KOPT-K1 (cell line): ENCODE data around the gene PIP4K2C.

Experiments
- H3K27ac ChIP-seq: fragments of 200-600 bp; sonication (generic); 2 replicates; pipeline ENCODE4 v1.5.1; 2016; ENCODE audit warnings: antibody characterized with exemption, mild to moderate bottlenecking, low read depth, low read length; ENCODE audit not compliant: poor library complexity, severe bottlenecking
- H3K36me3 ChIP-seq: fragments of 200-600 bp; sonication (generic); 2 replicates; pipeline ENCODE4 v1.5.1; 2017; ENCODE audit warnings: antibody characterized with exemption, mild to moderate bottlenecking, low read length, moderate library complexity; ENCODE audit not compliant: insufficient read depth
- H3K9me3 ChIP-seq: fragments of 200-600 bp; sonication (generic); 2 replicates; pipeline ENCODE4 v1.5.1; 2017; ENCODE audit warnings: antibody characterized with exemption, low read length, mild to moderate bottlenecking; ENCODE audit not compliant: insufficient read depth, poor library complexity, severe bottlenecking

PIP4K2C gene

DNA sequence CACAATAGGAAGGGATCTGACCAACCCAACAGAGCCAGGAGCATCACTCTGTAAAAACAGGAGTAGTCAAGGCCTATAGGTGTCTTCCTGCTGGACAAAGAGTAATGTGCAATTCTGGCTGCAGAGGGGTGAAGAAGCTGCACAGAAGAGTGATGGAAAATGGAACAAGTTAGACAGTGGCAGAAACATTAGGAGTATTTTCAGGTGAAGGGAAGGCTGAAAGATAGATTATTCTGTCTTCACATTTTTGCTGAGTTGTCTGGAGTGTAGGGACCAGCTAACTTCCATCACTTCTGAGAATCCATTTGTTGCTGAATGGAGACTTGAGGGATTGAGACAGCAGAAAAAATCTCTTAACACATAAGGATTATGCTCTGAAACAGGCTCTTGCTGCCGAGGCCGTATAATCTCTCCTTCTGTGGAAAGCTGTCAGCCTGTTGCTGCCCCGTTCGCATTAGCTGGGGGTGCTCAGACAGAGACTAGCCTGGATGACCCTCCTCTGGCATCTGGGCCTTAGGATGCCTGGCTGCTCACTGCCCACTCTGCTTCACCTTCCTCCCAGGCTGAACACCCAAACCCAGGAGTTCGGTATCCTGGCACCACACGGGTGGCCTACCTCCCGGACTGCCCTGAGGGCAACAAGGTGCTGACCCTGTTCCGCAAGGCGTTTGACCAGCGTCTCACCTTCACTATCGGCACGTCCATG, 17.1 kb downstream of the PIP4K2C start:
- peaks cover 16% of the 10 kb centered on the region; the same call in 1 of the 2 replicates for H3K36me3 ChIP-seq
- H3K9me3 ChIP-seq, result no peaks in the 10 kb centered on the region
- no peak overlapping the region for H3K27ac ChIP-seq

DNA sequence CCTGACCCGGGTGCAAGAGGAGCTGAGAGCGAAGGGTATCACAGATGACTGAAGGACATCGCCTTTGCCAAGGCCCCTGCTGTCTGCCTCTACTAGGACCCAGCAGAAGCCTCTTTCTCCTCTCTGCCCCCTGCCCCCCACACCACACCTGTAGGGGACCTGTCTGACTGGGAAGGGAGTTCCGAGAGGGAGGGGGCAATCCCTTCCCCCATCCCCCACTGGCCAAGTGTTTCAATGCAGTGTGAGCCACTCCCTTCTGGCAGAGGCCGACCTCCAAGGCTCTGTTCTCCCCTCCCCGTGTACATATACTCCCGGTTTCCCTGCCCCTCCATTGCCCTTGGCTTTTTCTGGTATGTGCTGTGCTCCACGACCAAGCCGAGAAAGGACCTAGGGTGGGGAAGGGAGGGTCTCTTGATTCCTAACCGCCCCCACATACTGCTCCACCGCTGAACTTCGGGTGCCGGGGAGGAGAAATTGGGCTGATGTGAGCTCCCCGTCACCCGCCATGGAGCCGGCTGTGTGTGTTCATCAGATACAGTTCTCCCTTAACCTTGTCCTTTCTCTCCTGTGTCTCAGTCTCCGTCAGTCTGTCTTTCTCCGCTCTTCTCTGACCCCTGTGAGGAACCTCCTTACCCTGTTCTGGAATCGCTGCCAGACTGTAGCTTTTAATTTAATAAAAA, 18.2 kb downstream of the PIP4K2C start:
- Histone ChIP-seq H3K9me3 (no peaks in the 10 kb centered on the region), H3K36me3 (peaks cover 16% of the 10 kb centered on the region; the same call in 1 of the 2 replicates), H3K27ac (no peak overlapping the region)

GRCh38 chr12:57609781-57610553, 19.0 kb downstream of the PIP4K2C start:
- Histone ChIP-seq H3K27ac (no peak overlapping the region), H3K9me3 (no peaks in the 10 kb centered on the region), H3K36me3 (peaks cover 16% of the 10 kb centered on the region; the same call in 1 of the 2 replicates)

- no peak overlapping the region for H3K27ac ChIP-seq
These were observed 19.6 kb downstream of the PIP4K2C start for GRCh38 chr12:57610554-57611107.

DNA sequence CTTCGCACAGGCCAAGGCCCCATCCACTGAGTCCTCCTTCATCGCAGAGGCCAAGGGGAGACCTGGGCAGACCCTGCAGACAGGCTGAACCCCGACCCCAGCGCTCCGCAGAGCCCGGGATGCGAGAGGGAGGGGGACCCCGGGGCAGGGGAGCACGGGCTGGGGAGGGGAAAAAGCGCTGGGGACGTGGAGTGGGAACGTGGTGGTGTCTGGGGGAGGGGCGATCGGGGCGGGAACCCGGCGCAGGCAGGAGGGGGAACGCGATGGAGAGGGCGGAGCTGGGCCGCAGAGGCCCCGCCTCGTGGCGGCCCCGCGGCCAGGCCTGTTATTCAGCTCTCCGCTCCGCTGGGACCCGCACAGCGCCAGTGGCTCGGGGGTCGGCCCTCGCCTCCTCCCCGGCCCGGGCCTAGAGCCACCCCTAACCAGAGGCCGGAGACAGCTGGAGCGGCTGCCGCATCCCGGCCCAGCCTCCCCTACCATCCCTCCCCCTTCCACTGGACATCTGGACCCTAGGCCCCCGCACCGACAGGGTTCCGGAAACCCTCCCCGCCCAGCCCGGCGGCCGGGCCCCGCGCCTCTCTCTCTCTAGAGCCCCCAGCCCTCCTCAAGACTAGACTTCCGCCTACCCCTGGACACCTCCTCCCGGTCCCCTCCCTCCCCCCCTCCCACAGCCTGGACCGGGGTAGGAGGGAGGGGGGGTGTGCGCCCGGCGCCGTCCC, 20.3 kb downstream of the PIP4K2C start, which contains the start of gene ARHGEF25:
ARHGEF25 (plus strand) TSS at position 328 of the 719 bp plus-strand sequence. CDS start 460 bp downstream, outside the sequence.
- Histone ChIP-seq H3K27ac (no peak within 1 kb of the TSS), H3K9me3 (no peaks in the 10 kb centered on the region), H3K36me3 (peaks cover 16% of the 10 kb centered on the region; the same call in 1 of the 2 replicates)

More at GRCh38 chr12:57610554-57611107, 19.6 kb downstream of the PIP4K2C start:
- no peaks in the 10 kb centered on the region for H3K9me3 ChIP-seq
- peaks cover 16% of the 10 kb centered on the region; the same call in 1 of the 2 replicates for H3K36me3 ChIP-seq

DNA sequence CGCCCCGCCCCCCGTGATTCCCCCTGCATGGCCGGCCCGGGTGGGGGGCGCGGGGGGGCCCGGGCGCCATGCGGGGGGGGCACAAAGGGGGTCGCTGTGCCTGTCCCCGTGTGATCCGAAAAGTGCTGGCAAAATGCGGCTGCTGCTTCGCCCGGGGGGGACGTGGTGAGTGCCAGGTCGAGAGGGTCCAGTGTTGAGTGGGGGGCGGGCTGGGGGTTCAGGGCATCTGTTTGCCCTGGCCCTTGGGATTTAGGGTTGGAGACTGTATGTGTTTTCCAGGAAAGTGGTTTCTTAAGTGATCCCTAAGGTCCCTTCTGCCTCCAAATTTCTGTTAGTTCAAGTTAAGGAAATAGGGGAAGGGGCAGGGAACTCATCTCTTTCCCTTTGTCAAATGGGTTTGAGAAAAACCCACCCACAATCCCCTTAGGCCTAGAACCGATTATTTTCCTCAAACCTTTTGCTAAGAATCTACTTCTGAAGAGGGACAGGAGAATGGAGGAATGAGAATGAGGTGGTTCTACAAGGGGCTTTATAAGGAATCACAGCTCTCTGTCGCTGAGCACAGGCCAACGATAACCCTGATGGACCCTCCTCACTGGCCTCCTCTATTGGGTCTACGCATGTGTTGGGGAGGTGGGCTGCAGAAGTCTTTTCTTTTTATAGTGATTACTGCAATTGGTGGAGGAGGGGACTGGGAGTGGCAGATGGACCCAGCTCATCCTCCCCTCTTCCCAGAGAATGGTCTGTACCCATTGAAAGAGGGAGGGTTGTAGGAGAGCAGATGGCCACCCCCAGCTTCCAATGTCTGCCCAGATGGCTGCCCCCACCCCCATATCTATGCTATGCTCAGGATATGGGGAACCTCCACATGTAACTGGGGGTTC, 21.1 kb downstream of the PIP4K2C start:
- Histone ChIP-seq H3K36me3 (peaks cover 16% of the 10 kb centered on the region; the same call in 1 of the 2 replicates), H3K27ac (no peak overlapping the region), H3K9me3 (no peaks in the 10 kb centered on the region)

DNA sequence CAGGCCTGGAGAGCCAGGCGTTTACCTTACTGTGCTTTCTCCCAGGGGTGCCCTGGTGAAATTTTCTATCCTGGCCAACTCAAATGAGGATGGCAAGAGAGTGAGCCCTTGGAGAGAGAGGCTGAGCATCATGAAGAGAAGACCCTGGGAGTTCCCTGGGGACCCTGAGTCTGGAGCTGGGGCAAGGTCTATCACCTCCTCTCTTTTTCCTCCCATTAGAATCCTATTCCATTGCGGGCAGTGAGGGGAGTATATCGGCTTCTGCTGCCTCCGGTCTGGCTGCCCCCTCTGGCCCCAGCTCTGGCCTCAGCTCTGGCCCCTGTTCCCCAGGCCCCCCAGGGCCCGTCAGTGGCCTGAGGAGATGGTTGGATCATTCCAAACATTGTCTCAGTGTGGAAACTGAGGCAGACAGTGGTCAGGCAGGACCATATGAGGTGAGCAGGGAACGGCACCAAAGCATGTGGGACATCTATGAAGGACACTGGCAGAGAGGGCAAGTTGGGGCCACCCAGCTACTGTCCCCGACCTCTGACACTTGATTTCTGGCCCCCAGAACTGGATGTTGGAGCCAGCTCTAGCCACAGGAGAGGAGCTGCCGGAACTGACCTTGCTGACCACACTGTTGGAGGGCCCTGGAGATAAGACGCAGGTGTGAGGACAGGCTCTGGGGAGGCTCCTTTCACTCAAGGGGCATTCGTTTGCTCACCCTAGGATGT, 21.9 kb downstream of the PIP4K2C start:
- Histone ChIP-seq H3K27ac (no peak overlapping the region), H3K36me3 (peaks cover 16% of the 10 kb centered on the region; the same call in 1 of the 2 replicates), H3K9me3 (no peaks in the 10 kb centered on the region)

- Histone ChIP-seq H3K36me3 (peaks cover 9% of the 10 kb centered on the region; the same call in 1 of the 2 replicates), H3K27ac (no peak overlapping the region), H3K9me3 (no peaks in the 10 kb centered on the region)
These were observed 22.6 kb downstream of the PIP4K2C start for GRCh38 chr12:57613427-57614109.

GRCh38 chr12:57614178-57614947, 23.4 kb downstream of the PIP4K2C start:
- Histone ChIP-seq H3K36me3 (peaks cover under 1% of the 10 kb centered on the region; the same call in 1 of the 2 replicates), H3K27ac (no peak overlapping the region), H3K9me3 (no peaks in the 10 kb centered on the region)

- Histone ChIP-seq H3K27ac (no peak overlapping the region), H3K9me3 (no peaks in the 10 kb centered on the region), H3K36me3 (no peaks in the 10 kb centered on the region)
These were observed 24.0 kb downstream of the PIP4K2C start for GRCh38 chr12:57614948-57615500.

DNA sequence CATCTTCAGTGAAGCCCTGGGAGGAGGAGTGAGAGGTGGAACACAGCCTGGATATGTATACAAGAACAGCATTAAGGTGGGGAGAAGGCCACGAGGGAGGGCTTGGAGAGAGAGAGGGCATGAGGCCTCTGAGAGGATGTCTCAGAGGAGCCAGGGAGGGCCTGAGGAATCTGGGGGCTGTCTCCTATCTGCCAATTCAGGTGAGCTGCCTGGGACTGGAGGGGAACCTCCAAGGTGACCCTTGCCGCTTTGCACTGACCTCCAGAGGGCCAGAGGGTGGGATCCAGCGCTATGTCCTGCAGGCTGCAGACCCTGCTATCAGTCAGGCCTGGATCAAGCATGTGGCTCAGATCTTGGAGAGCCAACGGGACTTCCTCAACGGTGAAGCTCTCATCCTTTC, 24.6 kb downstream of the PIP4K2C start:
- H3K9me3 ChIP-seq, result no peaks in the 10 kb centered on the region
- H3K27ac ChIP-seq, result no peak overlapping the region
- H3K36me3 ChIP-seq, result no peaks in the 10 kb centered on the region
